Measurements from ENCODE around the gene NBPF15. TPM values are rescaled to one million over a fixed set of nuclear protein-coding genes. Genes with fewer than 3 reads are reported as not detected.
"Not testable (repeated sequence)": the region's sequence is repeated elsewhere in the genome, so short reads cannot be mapped to it uniquely, and the experiment has no call there.

Gene NBPF15
- total RNA-seq = 35.8 TPM

GRCh38 chr1:144461136-144461759 lies at the start of gene NBPF15:
TSS of gene NBPF15 (minus strand) at chr1:144461669. CDS start at chr1:144440003, 21,666 bp downstream.
- peak; percentile 28 to 43 (median 32) for DNase-seq (ENCODE audit: low read depth in 2 of 3, low spot score in 2 of 3)

- DNase-seq (ENCODE audit: low read depth in 2 of 3, low spot score in 2 of 3) = not testable (repeated sequence)
These were observed 35.0 kb upstream of the NBPF15 start for GRCh38 chr1:144496429-144496828.

- DNase-seq (ENCODE audit: low read depth in 2 of 3, low spot score in 2 of 3) = not testable (repeated sequence)
These were observed 32.7 kb upstream of the NBPF15 start for GRCh38 chr1:144494130-144494529.

- peak in 1 of 3 donors; percentile 1 for DNase-seq (ENCODE audit: low read depth in 2 of 3, low spot score in 2 of 3)
These were observed 28.9 kb upstream of the NBPF15 start for GRCh38 chr1:144490394-144490793.

- DNase-seq (ENCODE audit: low read depth in 2 of 3, low spot score in 2 of 3) = not testable (repeated sequence)
These were observed 25.5 kb upstream of the NBPF15 start for GRCh38 chr1:144487002-144487401.

- not testable (repeated sequence) for DNase-seq (ENCODE audit: low read depth in 2 of 3, low spot score in 2 of 3)
These were observed 23.9 kb upstream of the NBPF15 start for GRCh38 chr1:144485048-144485993.

GRCh38 chr1:144473897-144474296 lies 12.4 kb upstream of the NBPF15 start:
- not testable (repeated sequence) for DNase-seq (ENCODE audit: low read depth in 2 of 3, low spot score in 2 of 3)

GRCh38 chr1:144471434-144471833 lies 10.0 kb upstream of the NBPF15 start:
- not testable (repeated sequence) for DNase-seq (ENCODE audit: low read depth in 2 of 3, low spot score in 2 of 3)

- not testable (repeated sequence) for DNase-seq (ENCODE audit: low read depth in 2 of 3, low spot score in 2 of 3)
These were observed 309 bp upstream of the NBPF15 start for GRCh38 chr1:144461778-144462177.

GRCh38 chr1:144460686-144461085 lies 783 bp downstream of the NBPF15 start:
- not testable (repeated sequence) for DNase-seq (ENCODE audit: low read depth in 2 of 3, low spot score in 2 of 3)

GRCh38 chr1:144442402-144442801 lies 19.1 kb downstream of the NBPF15 start:
- not testable (repeated sequence) for DNase-seq (ENCODE audit: low read depth in 2 of 3, low spot score in 2 of 3)

GRCh38 chr1:144439737-144440136 lies 21.7 kb downstream of the NBPF15 start:
- not testable (repeated sequence) for DNase-seq (ENCODE audit: low read depth in 2 of 3, low spot score in 2 of 3)

GRCh38 chr1:144418891-144419694 lies 42.4 kb downstream of the NBPF15 start:
- DNase-seq (ENCODE audit: low read depth in 2 of 3, low spot score in 2 of 3) = peak; percentile 28 to 49 (median 30)

GRCh38 chr1:144413404-144414118 lies 47.9 kb downstream of the NBPF15 start:
- not testable (repeated sequence) for DNase-seq (ENCODE audit: low read depth in 2 of 3, low spot score in 2 of 3)

- DNase-seq (ENCODE audit: low read depth in 2 of 3, low spot score in 2 of 3) = peak; percentile 71 to 98 (median 94)
These were observed 48.7 kb downstream of the NBPF15 start for GRCh38 chr1:144412491-144413403.

GRCh38 chr1:144412068-144412471 lies 49.4 kb downstream of the NBPF15 start:
- DNase-seq (ENCODE audit: low read depth in 2 of 3, low spot score in 2 of 3) = peak; percentile 34 to 82 (median 74)

GRCh38 chr1:144402807-144403206 lies 58.7 kb downstream of the NBPF15 start:
- DNase-seq (ENCODE audit: low read depth in 2 of 3, low spot score in 2 of 3) = not testable (repeated sequence)

GRCh38 chr1:144371651-144372050 lies 89.8 kb downstream of the NBPF15 start:
- not testable (repeated sequence) for DNase-seq (ENCODE audit: low read depth in 2 of 3, low spot score in 2 of 3)
